HG02623 (cell line): Measurements from ENCODE around the gene MAGI2.

Source experiments
- ATAC-seq: cut with Tn5 transposase; IDR thresholded peaks from one replicate; pipeline ENCODE4 v1.9.1; 2021; ENCODE audit warnings: moderate library complexity; ENCODE audit not compliant: unreplicated experiment

MAGI2 gene

DNA sequence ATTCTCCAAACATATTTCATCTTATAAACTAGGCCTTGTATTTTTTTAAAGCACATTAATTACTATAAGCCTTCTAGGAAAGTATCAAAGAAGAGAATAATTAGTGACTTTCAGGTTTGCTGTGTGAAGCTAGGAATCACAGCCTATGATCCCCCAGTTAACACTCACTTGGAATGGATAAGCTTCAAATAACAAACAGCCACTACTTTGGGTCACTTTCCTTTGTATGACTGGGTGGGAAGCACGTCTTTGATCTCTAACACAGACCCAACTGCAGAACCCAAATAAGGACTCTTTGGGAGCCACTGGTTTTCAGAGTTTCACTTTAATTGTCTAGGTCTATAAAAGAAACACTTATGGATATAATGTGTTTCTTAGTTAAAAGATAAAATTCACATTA, 769.3 kb downstream of the MAGI2 start:
- ATAC-seq = no peak

DNA sequence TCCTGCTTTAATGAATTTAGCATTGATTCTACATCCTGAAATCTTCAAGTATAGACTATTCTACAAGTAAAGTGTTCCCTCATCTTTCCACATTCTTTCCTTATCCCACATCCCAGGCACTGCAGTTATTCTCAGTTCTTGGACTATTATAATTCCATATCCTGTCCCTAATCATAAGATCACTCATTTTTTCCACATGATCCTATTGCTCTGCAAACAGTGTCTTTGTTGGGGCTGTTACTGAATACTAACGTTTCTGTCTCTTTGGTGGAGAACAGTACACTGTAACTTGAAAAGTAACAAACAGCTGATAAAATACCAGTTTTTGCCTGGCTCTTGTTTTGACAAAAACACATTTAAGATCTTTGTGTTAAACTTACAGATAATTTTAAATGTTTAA, 769.9 kb downstream of the MAGI2 start:
- no peak for ATAC-seq

DNA sequence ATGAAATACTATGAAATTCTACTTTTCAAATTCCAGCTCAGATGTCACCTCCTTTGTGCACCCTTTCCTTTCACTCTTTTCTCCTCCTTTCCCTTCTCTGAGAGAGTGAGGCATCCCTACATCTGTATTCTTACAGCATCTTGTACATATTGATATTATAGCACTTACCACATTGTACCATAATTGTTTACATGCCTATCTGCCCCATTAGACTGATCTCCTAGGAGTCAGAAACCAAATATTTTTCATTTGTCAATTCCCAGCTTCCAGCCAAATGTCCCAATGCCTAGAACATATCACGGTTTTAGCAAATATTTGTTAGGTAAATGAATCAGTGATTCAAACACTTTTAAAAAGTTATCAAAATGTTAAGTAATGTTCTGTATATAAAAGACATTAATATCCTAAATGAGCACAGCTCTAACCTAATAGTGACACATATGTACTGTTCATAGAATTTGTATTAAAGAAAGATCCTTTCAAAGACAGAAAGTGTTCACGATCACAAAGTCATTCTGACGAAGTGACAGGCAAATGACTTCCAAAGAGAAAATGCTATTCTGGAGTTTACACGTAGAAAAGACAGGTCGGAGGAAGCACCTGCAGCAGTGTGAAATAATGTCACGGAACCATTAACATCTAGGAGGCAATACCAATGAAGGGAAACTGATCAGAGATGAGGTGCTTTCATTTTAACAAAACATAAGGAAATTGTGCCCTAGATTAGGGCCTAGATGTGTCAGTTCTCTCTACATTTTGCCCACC, 774.2 kb downstream of the MAGI2 start:
- no peak for ATAC-seq

DNA sequence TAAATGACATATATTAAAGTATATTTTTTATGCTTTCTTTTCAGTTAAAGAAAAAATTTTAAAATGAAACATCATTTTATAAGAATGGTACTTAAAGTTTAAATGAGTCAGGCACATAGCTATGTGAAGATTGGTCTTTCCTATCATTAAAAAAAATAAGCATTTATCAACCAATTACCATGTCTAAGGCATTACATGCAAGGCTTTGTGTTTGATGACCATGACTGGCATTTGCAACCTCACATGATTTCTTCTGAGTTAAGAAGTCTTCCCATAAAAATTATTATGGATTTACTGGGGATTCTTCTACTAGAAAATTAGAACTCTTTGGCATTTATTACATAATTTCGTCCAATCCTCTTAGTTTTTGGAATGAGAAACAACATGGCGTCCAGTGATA, 776.1 kb downstream of the MAGI2 start:
- ATAC-seq = no peak

DNA sequence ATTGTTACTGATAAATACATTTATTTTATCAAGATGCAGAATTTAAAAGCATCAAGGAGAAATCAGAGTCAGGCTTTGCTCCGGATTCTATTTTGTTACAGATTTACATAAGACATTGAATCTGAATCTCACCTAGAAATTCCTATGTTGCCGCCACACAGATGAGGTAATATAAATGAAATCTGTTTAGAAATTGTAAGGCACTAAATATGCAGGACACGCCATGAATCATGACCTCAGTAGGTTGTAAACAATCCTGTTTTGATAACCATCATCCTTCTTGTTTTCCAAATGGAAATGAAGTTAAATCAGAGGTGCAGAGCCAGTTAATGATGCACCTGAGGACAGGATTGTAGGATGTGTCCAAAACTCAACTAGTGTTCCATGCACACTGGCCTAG, 778.0 kb downstream of the MAGI2 start:
- no peak for ATAC-seq

DNA sequence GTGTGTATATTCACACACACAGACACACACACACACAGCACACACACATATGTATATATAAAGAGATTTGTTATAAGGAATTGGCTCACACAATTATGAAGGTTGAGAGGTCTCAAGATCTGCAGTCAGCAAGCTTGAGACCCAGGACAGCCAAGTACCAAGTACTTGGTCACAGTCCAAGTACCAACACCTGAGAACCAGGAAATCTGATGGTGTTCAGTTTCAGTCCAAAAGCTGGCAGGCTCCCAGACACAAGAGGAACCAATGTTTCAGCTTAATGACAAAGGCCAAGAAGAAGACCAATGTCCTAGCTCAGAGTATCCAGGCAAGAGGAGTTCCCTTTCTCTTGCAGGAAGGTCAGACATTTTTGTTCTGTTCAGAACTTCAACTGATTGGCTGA, 780.2 kb downstream of the MAGI2 start:
- no peak for ATAC-seq

DNA sequence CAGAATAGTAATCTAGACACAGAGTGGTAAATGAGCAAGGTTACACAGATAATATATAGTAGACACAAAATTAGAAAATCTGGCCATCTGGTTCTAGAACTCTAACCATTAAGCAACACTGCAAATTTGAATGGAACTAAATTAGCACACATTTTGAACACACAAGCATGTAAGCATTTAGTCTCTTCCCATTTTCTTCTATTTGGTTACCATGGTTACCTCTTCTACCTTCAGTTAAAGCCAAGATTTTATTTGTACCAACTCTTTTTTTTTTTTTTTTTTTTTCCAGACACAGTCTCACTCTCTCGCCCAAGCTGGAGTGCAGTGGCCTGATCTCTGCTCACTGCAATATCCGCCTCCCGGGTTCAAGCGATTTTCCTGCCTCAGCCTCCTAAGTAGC, 790.5 kb downstream of the MAGI2 start:
- ATAC-seq = no peak

DNA sequence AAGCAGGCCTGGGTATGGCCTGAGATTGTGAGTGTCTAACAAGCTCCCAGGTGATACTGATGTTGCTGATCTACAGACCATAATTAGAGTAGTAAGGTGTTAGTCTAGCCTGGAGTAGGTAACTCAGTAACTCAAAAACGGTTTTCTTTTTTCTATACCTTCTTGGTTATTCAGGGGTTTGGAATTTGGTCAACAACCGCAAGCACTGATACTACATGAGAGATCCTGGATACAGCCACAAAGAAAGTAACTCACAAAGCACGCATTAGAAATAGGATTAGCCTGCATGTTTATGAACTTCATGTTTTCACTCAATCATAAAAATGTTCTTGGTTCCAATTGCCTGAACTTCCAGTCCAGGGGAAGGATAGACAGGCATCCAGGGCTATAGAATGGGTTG, 803.5 kb downstream of the MAGI2 start:
- ATAC-seq = no peak

DNA sequence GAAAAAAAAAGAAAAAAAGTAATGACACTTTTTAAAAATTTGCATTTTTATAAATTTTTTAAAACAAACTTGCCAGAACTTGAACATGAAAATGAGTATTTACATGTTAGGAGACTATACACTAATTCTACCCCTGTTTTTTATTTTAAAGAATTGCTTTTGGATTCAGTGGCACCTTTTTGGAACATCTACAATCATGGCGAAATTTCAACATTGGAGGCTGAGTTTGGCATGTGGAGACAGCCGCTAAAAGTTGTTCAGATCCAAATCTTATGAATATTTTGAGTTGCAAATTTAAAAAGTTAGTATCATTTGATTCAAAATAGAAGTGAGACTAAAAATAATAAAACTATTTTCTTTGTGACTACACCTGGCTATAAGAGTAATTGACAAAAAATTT, 804.2 kb downstream of the MAGI2 start:
- ATAC-seq = no peak

DNA sequence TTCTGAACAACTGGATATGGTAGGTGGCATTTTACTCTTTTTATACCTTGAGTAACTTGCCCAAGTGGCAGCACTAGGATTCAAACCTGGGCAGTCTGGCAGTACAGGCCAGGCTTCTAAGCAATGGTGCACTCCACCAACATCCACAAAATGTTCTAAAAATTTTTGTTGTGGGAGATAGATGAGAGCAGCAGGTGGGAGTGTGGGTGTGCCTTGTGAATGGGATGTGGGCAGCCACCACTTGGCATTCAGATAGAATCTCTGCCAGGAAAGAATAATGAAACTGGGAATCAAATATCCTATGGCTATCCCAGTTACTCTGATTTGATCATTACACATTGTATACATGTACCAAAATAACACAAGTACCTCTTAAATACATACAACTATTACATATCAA, 810.7 kb downstream of the MAGI2 start:
- no peak for ATAC-seq

DNA sequence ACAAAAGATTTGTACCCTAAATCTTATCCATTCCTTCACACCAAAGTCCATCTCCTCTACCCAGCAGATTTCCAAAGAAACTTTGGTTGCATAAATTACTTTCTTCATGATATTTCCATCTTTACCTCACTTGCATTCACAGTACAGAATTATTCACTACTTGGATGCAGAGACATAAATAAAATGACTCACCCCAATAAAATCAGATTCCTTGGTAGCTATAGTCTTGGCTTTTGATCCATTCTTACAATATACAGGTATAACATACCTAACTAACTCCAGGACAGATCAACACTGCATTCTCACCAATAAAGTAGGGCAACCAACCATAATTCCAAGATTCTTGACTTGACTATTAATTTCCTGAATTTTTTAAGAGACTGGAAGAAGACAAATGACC, 815.1 kb downstream of the MAGI2 start:
- ATAC-seq = no peak

DNA sequence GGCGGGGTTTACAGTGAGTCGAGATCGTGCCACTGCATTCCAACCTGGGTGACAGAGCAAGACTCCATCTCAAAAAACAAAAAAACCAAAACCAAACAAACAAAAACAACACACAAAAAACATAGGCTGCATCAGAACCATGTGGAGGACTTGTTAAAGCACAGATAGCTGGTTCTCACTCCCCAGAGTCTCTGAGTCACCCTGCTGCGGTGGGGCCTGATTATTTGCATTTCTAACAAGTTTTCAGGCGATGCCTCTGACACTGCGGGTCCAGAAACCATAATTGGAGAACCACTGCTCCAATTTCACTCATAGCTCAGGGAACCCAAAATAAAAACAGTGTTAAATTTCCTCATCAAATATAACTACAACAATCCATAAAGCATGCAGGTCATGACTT, 816.7 kb downstream of the MAGI2 start:
- no peak for ATAC-seq

DNA sequence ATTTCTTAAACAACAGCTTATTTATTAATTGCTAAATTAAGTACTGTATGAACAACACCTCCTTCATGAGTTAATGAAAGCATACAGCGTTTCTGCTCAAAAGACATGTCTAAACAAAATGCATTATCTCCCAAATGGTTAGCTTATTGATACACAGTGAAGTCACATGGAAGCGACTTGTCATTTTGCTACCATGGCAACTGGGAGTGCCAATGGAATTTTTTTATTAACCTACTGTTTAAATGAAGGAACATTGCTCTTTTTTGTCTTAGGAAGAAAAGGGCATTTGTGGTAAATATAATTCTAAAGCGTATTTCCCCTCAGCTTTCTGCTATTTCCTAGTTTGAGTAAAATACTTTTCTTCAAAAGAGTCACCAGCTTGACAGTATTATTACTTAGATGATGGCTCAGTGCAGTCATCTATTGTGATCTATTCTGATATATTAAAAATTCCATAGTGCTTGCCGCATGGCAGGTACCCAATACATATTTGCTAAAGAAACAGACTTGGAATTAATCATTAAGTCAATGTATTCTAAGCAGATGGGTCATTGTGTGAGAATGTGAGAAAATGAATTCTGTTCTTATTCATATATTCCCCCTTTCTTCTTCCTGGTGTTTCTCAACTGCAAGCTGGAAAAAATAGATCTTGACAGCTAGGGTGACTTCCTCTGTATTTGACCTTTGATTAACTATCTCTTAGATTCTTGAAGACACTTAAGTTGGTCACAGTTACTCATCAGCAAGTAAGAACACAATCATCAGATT, 818.3 kb downstream of the MAGI2 start:
- no peak for ATAC-seq

DNA sequence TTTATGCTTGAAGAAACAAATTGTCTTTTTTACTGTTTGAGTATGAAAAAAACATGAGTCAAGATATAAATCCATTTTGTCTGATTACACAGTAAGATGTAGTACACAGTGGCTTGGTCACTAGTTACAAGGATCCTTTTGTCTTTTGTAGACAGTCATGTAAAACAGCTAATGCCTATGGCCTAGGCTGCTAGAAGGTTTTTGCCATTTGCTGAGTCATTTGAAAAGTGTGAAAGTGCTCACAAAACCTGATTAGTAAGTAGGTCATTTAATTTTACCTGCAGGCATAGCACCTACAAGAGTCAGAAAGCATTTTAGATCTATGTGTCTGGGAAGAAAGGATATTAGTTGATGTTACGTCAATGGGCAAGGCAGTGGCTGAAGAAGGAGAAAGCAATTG, 819.4 kb downstream of the MAGI2 start:
- ATAC-seq = no peak

DNA sequence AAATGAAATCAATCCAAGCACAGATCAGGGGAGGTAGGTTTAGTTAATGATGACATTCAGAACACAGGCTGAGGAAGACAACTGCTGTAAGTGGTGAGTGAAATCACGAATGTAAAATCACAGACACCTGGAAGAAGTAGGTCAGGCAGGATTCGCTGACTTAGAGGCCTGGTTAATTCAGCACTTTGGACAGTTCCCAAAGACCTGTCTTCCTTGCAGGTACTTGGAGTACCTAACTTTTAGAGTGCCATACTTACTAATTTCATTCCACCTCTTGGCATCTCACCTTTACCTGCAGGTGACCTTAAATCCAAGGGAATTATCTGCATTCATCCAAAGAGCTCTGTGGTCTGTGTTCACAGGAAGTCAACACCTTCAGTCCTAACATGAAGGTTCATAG, 832.5 kb downstream of the MAGI2 start:
- ATAC-seq = no peak

DNA sequence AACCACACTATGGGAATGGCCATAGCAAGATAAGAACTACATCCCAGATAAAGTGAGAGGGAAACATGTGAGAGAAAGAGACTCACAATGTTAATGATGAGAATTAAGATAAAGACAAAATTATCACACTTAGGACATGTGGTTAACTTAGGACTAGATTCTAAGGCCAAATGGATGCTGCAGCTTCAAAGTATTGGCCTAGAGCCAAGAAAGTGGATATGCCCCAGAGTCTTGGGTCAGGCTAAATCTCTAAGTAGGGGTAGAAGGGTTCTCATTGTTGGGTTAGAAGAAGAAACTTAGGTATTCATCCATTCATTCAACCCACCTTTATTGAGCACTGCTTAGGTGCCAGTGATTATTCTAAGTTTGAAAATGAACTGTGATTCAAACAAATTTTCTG, 836.9 kb downstream of the MAGI2 start:
- ATAC-seq = no peak

DNA sequence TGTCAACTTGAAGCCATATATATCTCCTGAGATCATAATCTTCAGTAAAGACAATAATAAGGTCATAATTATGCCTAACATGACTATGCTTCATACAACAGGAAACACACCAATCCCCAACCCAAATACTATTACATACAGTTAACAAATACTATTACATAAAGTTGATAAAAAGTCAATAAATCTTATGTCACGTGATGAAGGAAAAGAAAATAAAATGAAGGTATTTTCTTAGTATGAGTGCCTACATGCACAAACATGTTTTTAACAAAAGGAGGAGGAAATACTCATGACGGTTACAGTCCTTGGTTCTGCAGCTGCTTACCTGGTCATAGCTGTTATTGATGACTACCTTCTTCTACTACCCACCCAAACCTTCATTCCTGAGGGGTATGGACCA, 844.2 kb downstream of the MAGI2 start:
- no peak for ATAC-seq

DNA sequence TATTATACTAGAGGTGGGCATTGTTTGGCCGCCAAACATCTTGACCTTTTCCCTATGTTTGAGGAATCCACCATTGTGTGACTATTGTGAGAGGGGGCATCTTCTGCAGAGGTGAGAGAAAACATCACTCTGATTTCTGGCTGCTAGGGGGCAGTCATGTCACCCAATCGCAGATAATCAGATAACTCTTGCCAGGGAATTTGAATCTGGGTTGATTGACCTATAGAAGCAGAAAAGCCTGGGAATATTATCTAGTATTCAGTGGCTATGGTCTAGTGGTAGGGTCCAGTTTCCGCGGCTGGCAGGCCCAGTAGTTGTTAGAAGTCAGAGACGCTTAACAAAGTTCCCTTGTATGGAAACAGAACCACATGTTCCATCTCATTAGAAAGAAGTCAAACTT, 846.4 kb downstream of the MAGI2 start:
- no peak for ATAC-seq

DNA sequence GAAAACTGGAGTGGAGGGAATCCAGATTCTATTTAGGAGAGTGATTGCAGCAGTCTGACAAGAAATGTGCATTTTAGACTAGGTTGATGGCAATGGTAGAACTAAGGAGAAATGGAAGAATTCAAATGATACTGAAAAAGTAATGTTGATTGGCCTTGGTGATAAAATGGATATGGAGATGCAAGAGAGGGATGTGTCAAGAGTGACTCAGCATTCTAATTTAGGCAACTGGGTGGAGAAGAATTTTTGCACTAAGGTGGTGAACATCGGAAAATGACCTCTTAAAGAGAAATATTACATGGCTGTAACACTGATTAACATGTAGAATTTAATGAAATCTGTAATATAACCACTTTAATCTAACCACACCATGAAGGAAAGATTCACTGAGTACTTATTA, 848.3 kb downstream of the MAGI2 start:
- ATAC-seq = no peak

DNA sequence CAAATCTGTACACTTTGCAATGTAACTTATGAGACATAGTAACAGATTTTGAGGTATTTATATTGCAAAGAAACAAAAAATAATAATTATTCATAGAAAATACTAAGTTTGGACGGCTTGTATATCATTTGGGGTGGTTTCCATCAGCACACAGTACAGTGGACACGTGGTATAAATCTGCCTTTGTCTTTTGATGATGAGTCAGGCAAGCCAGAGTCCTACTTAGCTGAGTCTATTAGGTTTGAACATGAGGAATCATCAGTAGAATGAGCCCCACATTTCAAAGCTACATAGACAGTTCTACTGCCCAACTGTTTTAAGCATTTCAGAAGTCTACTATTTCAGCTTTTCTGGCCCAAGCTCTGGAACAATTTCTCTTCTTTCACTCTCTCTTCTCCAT, 851.7 kb downstream of the MAGI2 start:
- no peak for ATAC-seq

DNA sequence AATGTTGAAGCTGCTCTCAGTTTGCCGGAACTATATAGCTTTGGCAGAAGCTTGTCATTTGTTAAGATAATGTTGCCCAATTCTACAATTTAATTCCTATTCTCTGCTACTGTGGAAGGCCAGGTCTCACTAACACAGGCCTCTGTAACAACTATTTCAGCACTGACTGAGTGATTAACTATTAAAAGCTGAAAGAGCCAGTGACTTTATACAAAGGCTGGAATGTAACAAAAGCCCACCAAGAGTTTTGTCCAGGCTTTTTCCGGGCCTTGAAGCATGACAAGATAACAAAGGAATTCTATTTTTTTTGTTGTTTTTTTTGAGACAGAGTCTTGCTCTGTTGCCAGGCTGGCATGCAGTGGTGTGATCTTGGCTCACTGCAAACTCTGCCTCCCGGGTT, 859.3 kb downstream of the MAGI2 start:
- no peak for ATAC-seq

DNA sequence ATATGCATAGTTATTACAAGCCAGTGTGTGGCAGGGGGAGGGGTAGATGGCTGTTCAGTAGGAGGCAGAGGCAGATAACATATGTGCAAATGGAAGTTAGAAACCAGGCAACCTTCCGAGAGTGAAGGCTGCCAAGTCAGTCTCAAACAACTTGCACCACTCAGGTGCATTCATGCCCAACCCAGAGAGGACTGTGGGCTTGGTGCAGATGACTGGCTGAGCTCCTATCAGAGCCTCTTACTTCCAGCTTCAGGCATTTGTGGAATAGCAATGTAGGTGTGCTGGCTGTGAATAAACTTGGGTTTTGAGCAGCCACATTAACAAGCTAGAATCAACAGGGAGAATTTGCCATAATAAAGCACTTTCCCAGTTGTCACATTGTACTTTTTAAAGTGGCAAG, 865.1 kb downstream of the MAGI2 start:
- no peak for ATAC-seq
